NOMO-1 treated with DMSO at 0.1 percent for 48 hours (cell line): ENCODE results near the gene MYH10.

Experiments used
- DNase-seq: peaks from one replicate; lab custom pipeline; 2025; ENCODE audit not compliant: unreplicated experiment; lab: John Stamatoyannopoulos, UW

The MYH10 gene

GRCh38 chr17:8453326-8453725 lies 177.2 kb downstream of the MYH10 start:
- DNase-seq = no peak

GRCh38 chr17:8451933-8452614 lies 178.5 kb downstream of the MYH10 start:
- DNase-seq = no peak

- no peak for DNase-seq
These were observed 182.2 kb downstream of the MYH10 start for GRCh38 chr17:8448310-8448709.

GRCh38 chr17:8447799-8448198 lies 182.7 kb downstream of the MYH10 start:
- no peak for DNase-seq

GRCh38 chr17:8445536-8445935 lies 185.0 kb downstream of the MYH10 start:
- no peak for DNase-seq

GRCh38 chr17:8444494-8444893 lies 186.0 kb downstream of the MYH10 start:
- DNase-seq = no peak

GRCh38 chr17:8443756-8444155 lies 186.8 kb downstream of the MYH10 start:
- no peak for DNase-seq

GRCh38 chr17:8442310-8442709 lies 188.2 kb downstream of the MYH10 start:
- DNase-seq = no peak

GRCh38 chr17:8441690-8442089 lies 188.8 kb downstream of the MYH10 start:
- DNase-seq = no peak

GRCh38 chr17:8439681-8440080 lies 190.8 kb downstream of the MYH10 start:
- DNase-seq = no peak

- DNase-seq = no peak
These were observed 192.1 kb downstream of the MYH10 start for GRCh38 chr17:8438441-8438840.

- DNase-seq = no peak
These were observed 193.7 kb downstream of the MYH10 start for GRCh38 chr17:8436844-8437171.

- DNase-seq = peak; percentile 53
These were observed 194.2 kb downstream of the MYH10 start for GRCh38 chr17:8436169-8436843.

GRCh38 chr17:8435245-8436168 lies 195.0 kb downstream of the MYH10 start, which contains the start of gene NDEL1:
TSS of gene NDEL1 (plus strand) at chr17:8435884. CDS start at chr17:8444272, 8,388 bp downstream.
- peak; percentile 96 for DNase-seq

- DNase-seq = no peak
These were observed 199.6 kb downstream of the MYH10 start for GRCh38 chr17:8430966-8431365.

GRCh38 chr17:8426802-8427201 lies 203.7 kb downstream of the MYH10 start:
- no peak for DNase-seq

GRCh38 chr17:8426094-8426720 lies 204.3 kb downstream of the MYH10 start:
- no peak for DNase-seq
